Measurements from ENCODE around the gene PLA2G4E.

Gene PLA2G4E

GRCh38 chr15:41992803-41993190, 28.0 kb downstream of the PLA2G4E start:
- no peak for DNase-seq (ENCODE audit: low read depth)

- no peak for DNase-seq (ENCODE audit: low read depth)
Observed at GRCh38 chr15:41992151-41992802, 28.6 kb downstream of the PLA2G4E start.

GRCh38 chr15:41990691-41991090, 30.2 kb downstream of the PLA2G4E start:
- DNase-seq (ENCODE audit: low read depth), result no peak

GRCh38 chr15:41990243-41990605, 30.6 kb downstream of the PLA2G4E start:
- no peak for DNase-seq (ENCODE audit: low read depth)

GRCh38 chr15:41989573-41990242, 31.1 kb downstream of the PLA2G4E start:
- peak; percentile 77 for DNase-seq (ENCODE audit: low read depth)

GRCh38 chr15:41988896-41989572, 31.8 kb downstream of the PLA2G4E start:
- no peak for DNase-seq (ENCODE audit: low read depth)

GRCh38 chr15:41987925-41988275, 32.9 kb downstream of the PLA2G4E start:
- DNase-seq (ENCODE audit: low read depth), result no peak

GRCh38 chr15:41987246-41987924, 33.5 kb downstream of the PLA2G4E start:
- DNase-seq (ENCODE audit: low read depth), result no peak

- no peak for DNase-seq (ENCODE audit: low read depth)
Observed at GRCh38 chr15:41985236-41986160, 35.3 kb downstream of the PLA2G4E start.

- no peak for DNase-seq (ENCODE audit: low read depth)
Observed at GRCh38 chr15:41984622-41985021, 36.2 kb downstream of the PLA2G4E start.

- no peak for DNase-seq (ENCODE audit: low read depth)
Observed at GRCh38 chr15:41983621-41984571, 36.9 kb downstream of the PLA2G4E start.

- no peak for DNase-seq (ENCODE audit: low read depth)
Observed at GRCh38 chr15:41983221-41983620, 37.6 kb downstream of the PLA2G4E start.

GRCh38 chr15:41982133-41982930, 38.5 kb downstream of the PLA2G4E start:
- DNase-seq (ENCODE audit: low read depth), result no peak

GRCh38 chr15:41981371-41982132, 39.3 kb downstream of the PLA2G4E start:
- DNase-seq (ENCODE audit: low read depth), result no peak

GRCh38 chr15:41980654-41981323, 40.1 kb downstream of the PLA2G4E start:
- DNase-seq (ENCODE audit: low read depth), result no peak

GRCh38 chr15:41979493-41980266, 41.2 kb downstream of the PLA2G4E start:
- DNase-seq (ENCODE audit: low read depth), result no peak

- no peak for DNase-seq (ENCODE audit: low read depth)
Observed at GRCh38 chr15:41978534-41978933, 42.3 kb downstream of the PLA2G4E start.

Data from activated T-cell treated with anti-CD3 and anti-CD28 coated beads for 24 hours (primary cell).